GM23338 (cell line): ENCODE results near the gene CTNNAL1. TPM values are rescaled to one million over a fixed set of nuclear protein-coding genes. Genes with fewer than 3 reads are reported as not detected.

Experiments
- ATAC-seq: fragments of 200-7000 bp; cut with Tn5 transposase; 3 replicates; pipeline ENCODE4 v1.9.1; 2020
- DNase-seq: peaks from one replicate; pipeline ENCODE4 v3.0.0-alpha.2; 2015; ENCODE audit warnings: low spot score
- H2AFZ ChIP-seq: fragments of 200-600 bp; sonication (generic); 2 replicates; pipeline ENCODE4 v1.8.0; 2016; ENCODE audit warnings: antibody characterized with exemption, mild to moderate bottlenecking, moderate library complexity
- H3F3A ChIP-seq: fragments of 200-600 bp; sonication (generic); replicated peaks from 2 replicates; pipeline ENCODE4 v1.8.0; 2017; ENCODE audit warnings: antibody characterized with exemption, mixed run types, low read depth
- H3K27ac ChIP-seq: fragments of 200-600 bp; sonication (generic); 2 replicates; pipeline ENCODE4 v1.6.1; 2016; ENCODE audit warnings: low read depth
- H3K27me3 ChIP-seq: fragments of 200-600 bp; sonication (generic); 2 replicates; pipeline ENCODE4 v1.8.0; 2016; ENCODE audit warnings: mild to moderate bottlenecking, mixed run types, moderate library complexity; ENCODE audit not compliant: insufficient read depth
- H3K36me3 ChIP-seq: fragments of 200-600 bp; sonication (generic); 2 replicates; pipeline ENCODE4 v1.8.0; 2016; ENCODE audit warnings: mild to moderate bottlenecking; ENCODE audit not compliant: insufficient read depth
- H3K4me1 ChIP-seq: fragments of 200-600 bp; sonication (generic); 2 replicates; pipeline ENCODE4 v1.8.0; 2016; ENCODE audit warnings: mild to moderate bottlenecking, moderate library complexity; ENCODE audit not compliant: insufficient read depth
- H3K4me2 ChIP-seq: fragments of 200-600 bp; sonication (generic); 2 replicates; pipeline ENCODE4 v1.7.1; 2017; ENCODE audit warnings: mixed run types
- H3K4me3 ChIP-seq: fragments of 200-600 bp; sonication (generic); 2 replicates; pipeline ENCODE4 v1.6.1; 2016; ENCODE audit warnings: mixed run types
- H3K79me2 ChIP-seq: fragments of 200-600 bp; sonication (generic); replicated peaks from 2 replicates; pipeline ENCODE4 v1.8.0; 2017; ENCODE audit warnings: mild to moderate bottlenecking; ENCODE audit not compliant: insufficient read depth
- H3K9me2 ChIP-seq: fragments of 200-600 bp; sonication (generic); 2 replicates; pipeline ENCODE4 v1.8.0; 2017; ENCODE audit not compliant: insufficient read depth
- H4K20me1 ChIP-seq: fragments of 200-600 bp; sonication (generic); replicated peaks from 2 replicates; pipeline ENCODE4 v1.8.0; 2017; ENCODE audit warnings: mild to moderate bottlenecking; ENCODE audit not compliant: insufficient read depth
- H3K27ac Mint-ChIP-seq: 2 replicates; pipeline ENCODE4 v1.8.0; 2020; ENCODE audit warnings: inconsistent platforms, mild to moderate bottlenecking, moderate library complexity, mixed read lengths
- H3K27me3 Mint-ChIP-seq: 3 replicates; pipeline ENCODE4 v1.8.0; 2022; ENCODE audit warnings: low read depth, mild to moderate bottlenecking, moderate library complexity, mixed read lengths, inconsistent platforms; ENCODE audit not compliant: insufficient read depth, poor library complexity
- H3K36me3 Mint-ChIP-seq: 3 replicates; pipeline ENCODE4 v1.8.0; 2021; ENCODE audit warnings: low read depth, mild to moderate bottlenecking, inconsistent platforms, moderate library complexity, mixed read lengths
- H3K4me1 Mint-ChIP-seq: 3 replicates; pipeline ENCODE4 v1.8.0; 2020; ENCODE audit warnings: mild to moderate bottlenecking, inconsistent platforms, mixed read lengths
- H3K4me3 Mint-ChIP-seq: 3 replicates; pipeline ENCODE4 v1.8.0; 2021; ENCODE audit warnings: moderate library complexity, mild to moderate bottlenecking, inconsistent platforms, mixed read lengths
- H3K9me3 Mint-ChIP-seq: 3 replicates; pipeline ENCODE4 v1.8.0; 2020; ENCODE audit warnings: moderate library complexity, mild to moderate bottlenecking, inconsistent platforms, mixed read lengths
- CREB1 ChIP-seq: fragments of 250-450 bp; sonication (Bioruptor Pico); IDR thresholded peaks from 2 replicates; pipeline ENCODE4 v1.5.0; 2020; ENCODE audit warnings: low read depth, mild to moderate bottlenecking, moderate library complexity
- EZH2 ChIP-seq: fragments of 200-600 bp; sonication (generic); IDR thresholded peaks from one replicate; pipeline ENCODE4 v1.8.0; 2017; ENCODE audit warnings: antibody characterized with exemption, mild to moderate bottlenecking, low read depth; ENCODE audit not compliant: unreplicated experiment
- EZH2phosphoT487 ChIP-seq: fragments of 200-600 bp; sonication (generic); IDR thresholded peaks from one replicate; pipeline ENCODE4 v1.8.1; 2018; ENCODE audit warnings: antibody characterized with exemption; ENCODE audit not compliant: unreplicated experiment
- JUNB ChIP-seq: IDR thresholded peaks from one replicate; pipeline ENCODE4 v1.6.1; 2016; ENCODE audit warnings: antibody characterized with exemption; ENCODE audit not compliant: unreplicated experiment
- NANOG ChIP-seq: IDR thresholded peaks from 2 replicates; pipeline ENCODE4 v1.6.1; 2016; ENCODE audit warnings: antibody characterized with exemption, borderline replicate concordance
- POLR2AphosphoS5 ChIP-seq: IDR thresholded peaks from 2 replicates; pipeline ENCODE4 v1.6.1; 2016; ENCODE audit warnings: antibody characterized with exemption, low read depth
- ZNF114 ChIP-seq: fragments of 250-450 bp; sonication (Bioruptor Pico); IDR thresholded peaks from 2 replicates; pipeline ENCODE4 v1.5.0; 2020; ENCODE audit warnings: mild to moderate bottlenecking, moderate library complexity
- ZNF331 ChIP-seq: fragments of 250-450 bp; sonication (Bioruptor Pico); IDR thresholded peaks from 2 replicates; pipeline ENCODE4 v1.5.0; 2020; ENCODE audit warnings: low read depth, mild to moderate bottlenecking, moderate library complexity
- polyA plus RNA-seq: library from polyadenylated mRNA; unstranded; fragments of >200 nt; fragmentation: Nextera tagmentation; extraction: Ambion mirVana; gene quantifications from 2 replicates; pipeline ENCODE4 v1.2.1, GENCODE V29; 2016
- total RNA-seq: library from RNA; depleted of rRNA; stranded (reverse); fragments of >200 nt; shearing (Covaris generic); gene quantifications from 2 replicates; pipeline ENCODE4 v1.2.3, GENCODE V29; 2014
- TF ChIP-seq, protein P1 (sequence below), 2 experiments: fragments of 200-600 bp in 1 of 2; sonication (generic) in 1 of 2; conservative IDR thresholded peaks; 2 replicates each; pipeline versions ENCODE4 v1.5.1 to v1.6.1; 2016 to 2017; ENCODE audit warnings: antibody characterized with exemption in 2 of 2, low read depth in 2 of 2, mild to moderate bottlenecking in 2 of 2, moderate library complexity in 1 of 2
- TF ChIP-seq, protein P2 (sequence below): IDR thresholded peaks from one replicate; pipeline ENCODE4 v1.6.1; 2018; ENCODE audit warnings: antibody characterized with exemption; ENCODE audit not compliant: unreplicated experiment
- TF ChIP-seq, protein P3 (sequence below): IDR thresholded peaks from 2 replicates; pipeline ENCODE4 v1.6.1; 2016; ENCODE audit warnings: antibody characterized with exemption

CTNNAL1 gene
- total and polyA plus RNA-seq, 2 experiments from 2014 or later, result 63.0 to 211 TPM

DNA sequence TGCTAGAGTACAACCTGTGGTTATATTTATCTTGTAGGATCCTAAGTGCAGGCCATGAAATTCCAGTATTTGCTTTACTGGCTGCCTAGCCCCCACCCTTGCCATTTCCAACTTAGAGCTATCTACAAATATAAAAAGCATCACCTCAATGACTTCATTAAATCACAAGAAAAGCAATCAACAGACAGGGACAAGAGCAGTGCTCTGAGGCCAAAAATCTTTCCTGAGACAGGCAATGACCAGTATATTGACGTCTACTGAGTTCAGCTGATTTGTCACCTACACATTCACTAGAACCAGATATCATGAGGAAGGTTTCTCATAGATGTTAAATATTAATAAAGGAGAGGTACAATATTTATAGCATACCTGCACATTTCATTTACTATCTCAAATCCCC, 38.4 kb upstream of the CTNNAL1 start (continued):
- no peak for TF ChIP-seq EZH2
- TF ChIP-seq, protein P1, sequence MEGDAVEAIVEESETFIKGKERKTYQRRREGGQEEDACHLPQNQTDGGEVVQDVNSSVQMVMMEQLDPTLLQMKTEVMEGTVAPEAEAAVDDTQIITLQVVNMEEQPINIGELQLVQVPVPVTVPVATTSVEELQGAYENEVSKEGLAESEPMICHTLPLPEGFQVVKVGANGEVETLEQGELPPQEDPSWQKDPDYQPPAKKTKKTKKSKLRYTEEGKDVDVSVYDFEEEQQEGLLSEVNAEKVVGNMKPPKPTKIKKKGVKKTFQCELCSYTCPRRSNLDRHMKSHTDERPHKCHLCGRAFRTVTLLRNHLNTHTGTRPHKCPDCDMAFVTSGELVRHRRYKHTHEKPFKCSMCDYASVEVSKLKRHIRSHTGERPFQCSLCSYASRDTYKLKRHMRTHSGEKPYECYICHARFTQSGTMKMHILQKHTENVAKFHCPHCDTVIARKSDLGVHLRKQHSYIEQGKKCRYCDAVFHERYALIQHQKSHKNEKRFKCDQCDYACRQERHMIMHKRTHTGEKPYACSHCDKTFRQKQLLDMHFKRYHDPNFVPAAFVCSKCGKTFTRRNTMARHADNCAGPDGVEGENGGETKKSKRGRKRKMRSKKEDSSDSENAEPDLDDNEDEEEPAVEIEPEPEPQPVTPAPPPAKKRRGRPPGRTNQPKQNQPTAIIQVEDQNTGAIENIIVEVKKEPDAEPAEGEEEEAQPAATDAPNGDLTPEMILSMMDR (conservative IDR thresholded peaks at IDR 0.05; ENCODE audit: low read depth in 2 of 2), result no peak
- TF ChIP-seq JUNB, result no peak

DNA sequence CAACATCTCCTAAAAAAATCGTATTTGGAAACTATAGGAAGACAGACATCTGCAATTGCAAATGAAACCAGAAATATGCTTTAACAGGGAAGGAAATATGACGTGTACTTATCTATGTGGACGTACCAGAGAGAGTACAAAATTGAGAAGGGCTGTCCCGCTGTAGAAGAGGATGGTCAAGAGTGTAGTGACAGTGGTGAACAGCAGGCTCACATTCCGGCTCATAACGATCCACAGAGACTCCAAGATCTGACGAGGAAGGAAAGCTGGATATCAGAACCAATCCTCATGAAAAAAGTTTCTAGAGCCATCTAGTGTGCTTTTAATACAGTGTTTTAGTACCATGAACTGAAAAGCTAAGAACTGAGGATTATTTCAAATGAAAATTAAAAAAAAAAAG, 37.1 kb upstream of the CTNNAL1 start:
- H2AFZ ChIP-seq, result no peak overlapping the region
- no peaks in the 10 kb centered on the region for H3K9me2 ChIP-seq
- Mint-ChIP-seq H3K36me3 (peaks cover 80% of the 10 kb centered on the region), H3K4me3 (no peak overlapping the region), H3K27ac (no peak overlapping the region), H3K9me3 (no peaks in the 10 kb centered on the region), H3K4me1 (peaks cover 18% of the 10 kb centered on the region), H3K27me3 (peaks cover 5% of the 10 kb centered on the region)
- no peak for DNase-seq
- no peak for ATAC-seq
- H3K4me3 ChIP-seq, result no peak overlapping the region
- no peaks in the 10 kb centered on the region for H3F3A ChIP-seq
- H3K36me3 ChIP-seq, result peaks cover 69% of the 10 kb centered on the region
- H4K20me1 ChIP-seq, result peaks cover 11% of the 10 kb centered on the region
- peaks cover 23% of the 10 kb centered on the region for H3K4me1 ChIP-seq
- no peaks in the 10 kb centered on the region for H3K27me3 ChIP-seq
- H3K4me2 ChIP-seq, result no peak overlapping the region
- no peak overlapping the region for H3K27ac ChIP-seq
- H3K79me2 ChIP-seq, result peaks cover 6% of the 10 kb centered on the region
- no peak for TF ChIP-seq ZNF331 (CRISPR knock-in tag)
- TF ChIP-seq, protein P1 (conservative IDR thresholded peaks at IDR 0.05; ENCODE audit: low read depth in 2 of 2), result no peak
- no peak for TF ChIP-seq EZH2phosphoT487

DNA sequence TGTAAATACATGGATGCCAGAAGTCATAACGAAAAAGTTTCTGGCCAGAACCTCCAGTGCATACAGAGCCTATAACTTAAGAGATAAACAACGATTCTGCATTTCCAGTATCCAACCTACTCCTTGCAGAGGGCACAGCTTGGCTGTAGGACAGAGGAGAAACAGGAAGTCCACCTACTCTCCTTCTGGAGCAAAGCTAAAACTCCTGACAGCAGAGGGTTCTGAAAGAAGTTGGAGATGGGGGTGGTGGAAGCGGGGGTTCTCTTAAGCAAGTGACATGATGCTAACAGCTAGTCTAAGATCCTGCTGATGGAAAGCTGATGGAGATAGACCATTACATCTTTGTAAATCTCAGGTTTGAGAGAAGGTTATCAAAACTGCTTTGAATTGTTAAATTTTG, 35.5 kb upstream of the CTNNAL1 start:
- no peak overlapping the region for H3K4me3 Mint-ChIP-seq
- H3K27ac Mint-ChIP-seq, result no peak overlapping the region
- peaks cover 4% of the 10 kb centered on the region for H3K4me1 Mint-ChIP-seq
- DNase-seq (no peak), ATAC-seq (no peak)
- H3K27me3 ChIP-seq, result no peaks in the 10 kb centered on the region
- no peak overlapping the region for H3K4me2 ChIP-seq
- peaks cover 74% of the 10 kb centered on the region for H3K36me3 ChIP-seq
- H3K9me3 Mint-ChIP-seq, result no peaks in the 10 kb centered on the region
- no peak overlapping the region for H3K4me3 ChIP-seq
- H3K36me3 Mint-ChIP-seq, result peaks cover 82% of the 10 kb centered on the region
- H3K27me3 Mint-ChIP-seq, result no peaks in the 10 kb centered on the region
- H4K20me1 ChIP-seq, result peaks cover 14% of the 10 kb centered on the region
- H3K4me1 ChIP-seq, result peaks cover 7% of the 10 kb centered on the region
- no peak overlapping the region for H3K27ac ChIP-seq
- peaks cover 6% of the 10 kb centered on the region for H3K79me2 ChIP-seq
- no peak overlapping the region for H2AFZ ChIP-seq
- no peaks in the 10 kb centered on the region for H3F3A ChIP-seq
- no peaks in the 10 kb centered on the region for H3K9me2 ChIP-seq
- TF ChIP-seq CREB1 (no peak), ZNF114 (CRISPR knock-in tag) (no peak), EZH2phosphoT487 (no peak), POLR2AphosphoS5 (no peak), NANOG (no peak)
- TF ChIP-seq, protein P2, sequence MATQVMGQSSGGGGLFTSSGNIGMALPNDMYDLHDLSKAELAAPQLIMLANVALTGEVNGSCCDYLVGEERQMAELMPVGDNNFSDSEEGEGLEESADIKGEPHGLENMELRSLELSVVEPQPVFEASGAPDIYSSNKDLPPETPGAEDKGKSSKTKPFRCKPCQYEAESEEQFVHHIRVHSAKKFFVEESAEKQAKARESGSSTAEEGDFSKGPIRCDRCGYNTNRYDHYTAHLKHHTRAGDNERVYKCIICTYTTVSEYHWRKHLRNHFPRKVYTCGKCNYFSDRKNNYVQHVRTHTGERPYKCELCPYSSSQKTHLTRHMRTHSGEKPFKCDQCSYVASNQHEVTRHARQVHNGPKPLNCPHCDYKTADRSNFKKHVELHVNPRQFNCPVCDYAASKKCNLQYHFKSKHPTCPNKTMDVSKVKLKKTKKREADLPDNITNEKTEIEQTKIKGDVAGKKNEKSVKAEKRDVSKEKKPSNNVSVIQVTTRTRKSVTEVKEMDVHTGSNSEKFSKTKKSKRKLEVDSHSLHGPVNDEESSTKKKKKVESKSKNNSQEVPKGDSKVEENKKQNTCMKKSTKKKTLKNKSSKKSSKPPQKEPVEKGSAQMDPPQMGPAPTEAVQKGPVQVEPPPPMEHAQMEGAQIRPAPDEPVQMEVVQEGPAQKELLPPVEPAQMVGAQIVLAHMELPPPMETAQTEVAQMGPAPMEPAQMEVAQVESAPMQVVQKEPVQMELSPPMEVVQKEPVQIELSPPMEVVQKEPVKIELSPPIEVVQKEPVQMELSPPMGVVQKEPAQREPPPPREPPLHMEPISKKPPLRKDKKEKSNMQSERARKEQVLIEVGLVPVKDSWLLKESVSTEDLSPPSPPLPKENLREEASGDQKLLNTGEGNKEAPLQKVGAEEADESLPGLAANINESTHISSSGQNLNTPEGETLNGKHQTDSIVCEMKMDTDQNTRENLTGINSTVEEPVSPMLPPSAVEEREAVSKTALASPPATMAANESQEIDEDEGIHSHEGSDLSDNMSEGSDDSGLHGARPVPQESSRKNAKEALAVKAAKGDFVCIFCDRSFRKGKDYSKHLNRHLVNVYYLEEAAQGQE, result no peak
- TF ChIP-seq, protein P1 (conservative IDR thresholded peaks at IDR 0.05; ENCODE audit: low read depth in 2 of 2), result no peak
- TF ChIP-seq, protein P3, sequence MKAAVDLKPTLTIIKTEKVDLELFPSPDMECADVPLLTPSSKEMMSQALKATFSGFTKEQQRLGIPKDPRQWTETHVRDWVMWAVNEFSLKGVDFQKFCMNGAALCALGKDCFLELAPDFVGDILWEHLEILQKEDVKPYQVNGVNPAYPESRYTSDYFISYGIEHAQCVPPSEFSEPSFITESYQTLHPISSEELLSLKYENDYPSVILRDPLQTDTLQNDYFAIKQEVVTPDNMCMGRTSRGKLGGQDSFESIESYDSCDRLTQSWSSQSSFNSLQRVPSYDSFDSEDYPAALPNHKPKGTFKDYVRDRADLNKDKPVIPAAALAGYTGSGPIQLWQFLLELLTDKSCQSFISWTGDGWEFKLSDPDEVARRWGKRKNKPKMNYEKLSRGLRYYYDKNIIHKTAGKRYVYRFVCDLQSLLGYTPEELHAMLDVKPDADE, result no peak
